ACC112 (cell line): ENCODE measurements around the gene AFF1.

Experiments
- H2AFZ ChIP-seq: fragments of 200-600 bp; sonication (generic); one replicate; pipeline ENCODE4 v1.6.0; 2017; ENCODE audit warnings: antibody characterized with exemption, low read length; ENCODE audit not compliant: unreplicated experiment
- H3K27ac ChIP-seq: fragments of 200-600 bp; sonication (generic); 2 replicates; pipeline ENCODE4 v1.5.1; 2014; ENCODE audit warnings: low read depth, mild to moderate bottlenecking, antibody characterized with exemption, low read length, moderate library complexity
- H3K27me3 ChIP-seq: fragments of 200-600 bp; sonication (generic); 2 replicates; pipeline ENCODE4 v1.6.1; 2014; ENCODE audit warnings: mild to moderate bottlenecking, antibody characterized with exemption, low read length, moderate library complexity, mixed read lengths; ENCODE audit not compliant: insufficient read depth
- H3K36me3 ChIP-seq: fragments of 200-600 bp; sonication (generic); 2 replicates; pipeline ENCODE4 v1.6.1; 2016; ENCODE audit warnings: mild to moderate bottlenecking, antibody characterized with exemption, low read length, moderate library complexity, mixed read lengths; ENCODE audit not compliant: insufficient read depth
- H3K4me1 ChIP-seq: fragments of 200-600 bp; sonication (generic); one replicate; pipeline ENCODE4 v1.6.1; 2016; ENCODE audit warnings: low read length, mixed read lengths; ENCODE audit not compliant: insufficient read depth, unreplicated experiment, control insufficient read depth
- H3K4me3 ChIP-seq: fragments of 200-600 bp; sonication (generic); 2 replicates; pipeline ENCODE4 v1.5.1; 2014; ENCODE audit warnings: mild to moderate bottlenecking, low read depth, low read length
- H3K79me2 ChIP-seq: fragments of 200-600 bp; sonication (generic); one replicate; pipeline ENCODE4 v1.6.0; 2016; ENCODE audit warnings: low read length; ENCODE audit not compliant: control insufficient read depth, unreplicated experiment, insufficient read depth

AFF1 gene

GRCh38 chr4:86924811-86925210, 10.0 kb upstream of the AFF1 start:
- Histone ChIP-seq H3K4me3 (no peak overlapping the region), H2AFZ (no peak overlapping the region), H3K27ac (peak overlapping the region; percentile 90), H3K27me3 (no peaks in the 10 kb centered on the region), H3K4me1 (peaks cover 71% of the 10 kb centered on the region), H3K36me3 (peaks cover 9% of the 10 kb centered on the region; the same call in 1 of the 2 replicates), H3K79me2 (no peaks in the 10 kb centered on the region)

GRCh38 chr4:86926435-86927086, 8.2 kb upstream of the AFF1 start:
- Histone ChIP-seq H3K4me1 (peaks cover 59% of the 10 kb centered on the region), H3K4me3 (no peak overlapping the region), H3K27me3 (no peaks in the 10 kb centered on the region), H3K36me3 (peaks cover 10% of the 10 kb centered on the region; the same call in 1 of the 2 replicates), H3K79me2 (no peaks in the 10 kb centered on the region), H3K27ac (peak overlapping the region; percentile 87), H2AFZ (no peak overlapping the region)

GRCh38 chr4:86927843-86928395, 6.9 kb upstream of the AFF1 start:
- Histone ChIP-seq H2AFZ (no peak overlapping the region), H3K36me3 (peaks cover 10% of the 10 kb centered on the region; the same call in 1 of the 2 replicates), H3K27me3 (no peaks in the 10 kb centered on the region), H3K4me3 (peak overlapping the region; percentile 26; the same call in 1 of the 2 replicates), H3K4me1 (peaks cover 49% of the 10 kb centered on the region), H3K79me2 (peaks cover 3% of the 10 kb centered on the region), H3K27ac (peak overlapping the region; percentile 87)

- peak overlapping the region; percentile 87 for H3K27ac ChIP-seq
Observed at GRCh38 chr4:86928400-86929255, 6.2 kb upstream of the AFF1 start.

GRCh38 chr4:86934147-86934770, 552 bp upstream of the AFF1 start:
- peak overlapping the region; percentile 85 for H3K27ac ChIP-seq
- peak overlapping the region; percentile 96 for H2AFZ ChIP-seq
- H3K79me2 ChIP-seq: peaks cover 43% of the 10 kb centered on the region

More at GRCh38 chr4:86928400-86929255, 6.2 kb upstream of the AFF1 start:
- Histone ChIP-seq H3K4me3 (peak overlapping the region; percentile 26; the same call in 1 of the 2 replicates), H3K27me3 (no peaks in the 10 kb centered on the region), H3K4me1 (peaks cover 54% of the 10 kb centered on the region), H3K36me3 (peaks cover 10% of the 10 kb centered on the region; the same call in 1 of the 2 replicates), H2AFZ (no peak overlapping the region), H3K79me2 (peaks cover 6% of the 10 kb centered on the region)

GRCh38 chr4:86935566-86935852, 698 bp downstream of the AFF1 start:
- peaks cover 56% of the 10 kb centered on the region for H3K79me2 ChIP-seq
- H3K4me3 ChIP-seq: peak overlapping the region; percentile 88

More at GRCh38 chr4:86934147-86934770, 552 bp upstream of the AFF1 start:
- peak overlapping the region; percentile 88 for H3K4me3 ChIP-seq
- peaks cover 25% of the 10 kb centered on the region for H3K4me1 ChIP-seq
- H3K36me3 ChIP-seq: peaks cover 10% of the 10 kb centered on the region; the same call in 1 of the 2 replicates
- no peaks in the 10 kb centered on the region for H3K27me3 ChIP-seq

GRCh38 chr4:86935853-86936733, 1.3 kb downstream of the AFF1 start:
- H3K4me3 ChIP-seq: peak overlapping the region; percentile 88
- H3K27me3 ChIP-seq: no peaks in the 10 kb centered on the region
- H2AFZ ChIP-seq: peak overlapping the region; percentile 68
- H3K79me2 ChIP-seq: peaks cover 62% of the 10 kb centered on the region
- peaks cover 38% of the 10 kb centered on the region for H3K4me1 ChIP-seq
- H3K27ac ChIP-seq: peak overlapping the region; percentile 85
- no peaks in the 10 kb centered on the region for H3K36me3 ChIP-seq

More at GRCh38 chr4:86935566-86935852, 698 bp downstream of the AFF1 start:
- Histone ChIP-seq H3K36me3 (no peaks in the 10 kb centered on the region), H3K4me1 (peaks cover 37% of the 10 kb centered on the region), H2AFZ (peak overlapping the region; percentile 68), H3K27me3 (no peaks in the 10 kb centered on the region), H3K27ac (peak overlapping the region; percentile 85)

- H3K4me3 ChIP-seq: peak overlapping the region; percentile 29; the same call in 1 of the 2 replicates
Observed at GRCh38 chr4:86938771-86939520, 4.1 kb downstream of the AFF1 start.

More at GRCh38 chr4:86938771-86939520, 4.1 kb downstream of the AFF1 start:
- peaks cover 76% of the 10 kb centered on the region for H3K79me2 ChIP-seq
- peaks cover 43% of the 10 kb centered on the region for H3K4me1 ChIP-seq
- no peaks in the 10 kb centered on the region for H3K27me3 ChIP-seq
- H3K36me3 ChIP-seq: no peaks in the 10 kb centered on the region
- peak overlapping the region; percentile 37; the same call in 1 of the 2 replicates for H3K27ac ChIP-seq
- no peak overlapping the region for H2AFZ ChIP-seq
